Thymus (tissue), 11 donors: ENCODE measurements around the gene LRP2. TPM values are rescaled to one million over a fixed set of nuclear protein-coding genes. Genes with fewer than 3 reads are reported as not detected.
"Not testable (repeated sequence)": the region's sequence is repeated elsewhere in the genome, so short reads cannot be mapped to it uniquely, and the experiment has no call there.

Source experiments
- DNase-seq, 9 donors: peaks; one replicate each; pipeline ENCODE4 v3.0.0-alpha.2; 2013; ENCODE audit warnings: low spot score in 9 of 9, low read depth in 6 of 9, missing footprints in 1 of 9
- H3K27ac ChIP-seq, 2 donors: one replicate each; pipeline ENCODE4 v1.5.1; 2013; ENCODE audit warnings: control low read depth in 1 of 2, low read depth in 1 of 2, low read length in 1 of 2, mild to moderate bottlenecking in 1 of 2, moderate library complexity in 1 of 2
- H3K27me3 ChIP-seq, 2 donors: one replicate each; pipeline ENCODE4 v1.5.1; 2013; ENCODE audit warnings: low read length in 1 of 2; ENCODE audit not compliant: control insufficient read depth in 2 of 2, insufficient read depth in 1 of 2
- H3K36me3 ChIP-seq, 2 donors: one replicate each; pipeline ENCODE4 v1.5.1; 2013; ENCODE audit warnings: low read length in 1 of 2, mild to moderate bottlenecking in 1 of 2, moderate library complexity in 1 of 2; ENCODE audit not compliant: control insufficient read depth in 2 of 2, insufficient read depth in 2 of 2
- H3K4me1 ChIP-seq, 2 donors: one replicate each; pipeline ENCODE4 v1.5.1; 2013; ENCODE audit warnings: low read length in 2 of 2; ENCODE audit not compliant: control insufficient read depth in 2 of 2, insufficient read depth in 2 of 2
- H3K4me3 ChIP-seq, 2 donors: one replicate each; pipeline ENCODE4 v1.5.1; 2013; ENCODE audit warnings: low read length in 2 of 2, control low read depth in 1 of 2, mild to moderate bottlenecking in 1 of 2
- H3K9me3 ChIP-seq, 2 donors: one replicate each; pipeline ENCODE4 v1.5.1; 2013; ENCODE audit warnings: low read length in 1 of 2, mild to moderate bottlenecking in 1 of 2; ENCODE audit not compliant: control insufficient read depth in 2 of 2, insufficient read depth in 1 of 2
- WGBS: extraction: QIAGEN DNeasy Blood & Tissue Kit; methylation state at CpG from one replicate; pipeline ENCODE4 v1.1.7; 2013; 5-methylcytosine and 5-hydroxymethylcytosine counted together
- polyA plus RNA-seq: library from polyadenylated mRNA; stranded (reverse); fragments of 200-250 nt; gene quantifications from one replicate; pipeline ENCODE4 v1.2.3, GENCODE V29; 2013
- total RNA-seq: library from RNA; stranded (reverse); fragments of 120-200 nt; gene quantifications from one replicate; pipeline ENCODE4 v1.2.4, GENCODE V29; 2013
- donor health status: healthy.

LRP2 gene
- total and polyA plus RNA-seq, 2 donors = 0.05 to 0.09 TPM

DNA sequence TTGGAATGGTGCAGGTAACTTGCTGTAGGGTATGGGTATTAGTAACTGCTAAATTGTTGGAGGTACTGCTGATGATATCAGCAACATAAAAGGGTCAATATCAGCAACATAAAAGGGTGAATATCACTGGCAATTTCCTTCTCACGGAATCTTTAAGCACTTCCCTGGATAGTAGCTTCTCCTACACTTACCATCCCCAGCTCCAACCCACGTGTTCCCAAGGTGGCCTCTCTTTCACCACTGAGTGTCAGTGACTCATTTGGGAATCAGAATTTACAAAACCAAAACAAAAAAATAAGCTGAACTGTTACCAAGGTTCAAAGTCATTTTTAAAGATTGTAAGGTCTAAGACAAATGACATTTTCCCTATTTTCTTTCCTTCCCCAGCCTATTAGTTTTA, 70.8 kb downstream of the LRP2 start:
- WGBS = 83% methylated on average over 2 of the region's 2 CpGs
- Histone ChIP-seq H3K4me3 (no peak overlapping the region), H3K27ac (no peak overlapping the region), H3K4me1 (no peaks in the 10 kb centered on the region), H3K36me3 (no peaks in the 10 kb centered on the region), H3K9me3 (no peaks in the 10 kb centered on the region), H3K27me3 (no peaks in the 10 kb centered on the region)
- DNase-seq = no peak

DNA sequence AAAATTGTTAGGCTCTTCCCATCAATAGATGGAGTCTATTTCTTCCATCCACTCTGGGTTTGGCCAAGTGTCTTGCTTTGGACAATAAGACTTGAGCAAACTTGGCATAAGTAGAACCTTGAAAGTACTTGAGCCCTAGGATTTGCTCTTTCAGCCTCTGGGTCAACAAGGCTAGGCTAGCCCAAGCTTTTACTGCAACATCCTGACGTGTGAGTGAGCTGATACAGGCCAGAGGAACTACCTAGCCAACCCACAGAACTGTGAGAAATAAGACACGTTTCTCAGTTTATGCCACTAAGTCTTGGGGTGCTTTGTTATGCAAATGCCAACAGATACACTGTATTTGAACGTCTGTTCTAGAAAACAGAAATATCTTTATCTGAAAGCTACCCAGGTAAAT, 71.9 kb downstream of the LRP2 start:
- H3K9me3 ChIP-seq = no peaks in the 10 kb centered on the region
- DNase-seq = no peak
- H3K36me3 ChIP-seq = no peaks in the 10 kb centered on the region
- H3K4me1 ChIP-seq = no peaks in the 10 kb centered on the region
- H3K27me3 ChIP-seq = no peaks in the 10 kb centered on the region
- H3K4me3 ChIP-seq = no peak overlapping the region
- 89% methylated on average over 3 of the region's 3 CpGs for WGBS
- no peak overlapping the region for H3K27ac ChIP-seq

GRCh38 chr2:169287666-169288065, 74.7 kb downstream of the LRP2 start:
- no peaks in the 10 kb centered on the region for H3K36me3 ChIP-seq
- H3K27me3 ChIP-seq = no peaks in the 10 kb centered on the region
- no peaks in the 10 kb centered on the region for H3K4me1 ChIP-seq
- H3K4me3 ChIP-seq = no peak overlapping the region
- no peak overlapping the region for H3K27ac ChIP-seq
- no peaks in the 10 kb centered on the region for H3K9me3 ChIP-seq
- DNase-seq = no peak

GRCh38 chr2:169286624-169287231, 75.6 kb downstream of the LRP2 start:
- no peaks in the 10 kb centered on the region for H3K9me3 ChIP-seq
- H3K4me1 ChIP-seq = no peaks in the 10 kb centered on the region
- DNase-seq = no peak
- WGBS = 94% methylated on average over 4 of the region's 4 CpGs
- no peak overlapping the region for H3K27ac ChIP-seq
- H3K36me3 ChIP-seq = no peaks in the 10 kb centered on the region
- no peaks in the 10 kb centered on the region for H3K27me3 ChIP-seq
- no peak overlapping the region for H3K4me3 ChIP-seq

DNA sequence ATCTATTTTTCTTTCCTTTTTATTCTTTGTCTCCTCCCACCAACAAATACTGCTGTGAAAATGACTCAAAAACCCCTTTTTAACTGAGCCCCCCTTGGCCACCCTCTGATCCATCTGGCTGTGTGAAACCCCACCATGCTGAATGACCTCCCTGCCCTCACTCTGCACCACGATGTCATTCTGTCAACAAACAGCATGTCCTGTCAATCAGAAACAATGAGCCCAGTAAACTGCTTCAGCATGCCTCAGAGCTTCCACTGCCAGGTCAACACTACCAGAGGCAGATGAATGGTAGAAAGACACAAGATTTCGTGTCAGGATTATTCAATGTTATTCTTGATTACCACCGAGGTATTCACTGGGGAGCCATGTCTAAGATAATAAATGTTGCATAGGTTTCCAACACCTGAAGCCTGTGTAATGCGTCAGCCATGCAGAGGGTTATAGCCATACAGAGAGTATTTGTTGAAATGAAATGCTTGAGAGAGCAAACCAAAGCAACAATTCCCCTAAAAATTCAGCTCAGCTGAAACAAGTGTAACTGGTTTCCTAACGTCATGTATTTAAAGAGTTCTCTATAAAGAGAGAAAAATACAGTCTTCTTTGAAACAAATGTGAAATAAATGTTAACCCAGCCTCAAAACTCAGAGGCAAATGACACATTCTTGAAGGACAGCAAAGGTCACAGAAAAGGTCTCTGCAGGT, 76.7 kb downstream of the LRP2 start:
- 84% methylated on average over 5 of the region's 5 CpGs for WGBS
- no peak for DNase-seq
- H3K36me3 ChIP-seq = no peaks in the 10 kb centered on the region

GRCh38 chr2:169280502-169280901, 81.8 kb downstream of the LRP2 start:
- no peak for DNase-seq
- H3K4me3 ChIP-seq = no peak overlapping the region
- WGBS = 96% methylated on average over 4 of the region's 4 CpGs
- H3K27ac ChIP-seq = no peak overlapping the region
- no peaks in the 10 kb centered on the region for H3K4me1 ChIP-seq
- no peaks in the 10 kb centered on the region for H3K9me3 ChIP-seq
- no peaks in the 10 kb centered on the region for H3K36me3 ChIP-seq
- no peaks in the 10 kb centered on the region for H3K27me3 ChIP-seq

More for the DNA sequence above, 76.7 kb downstream of the LRP2 start:
- Histone ChIP-seq H3K9me3 (no peaks in the 10 kb centered on the region), H3K4me1 (no peaks in the 10 kb centered on the region), H3K27me3 (no peaks in the 10 kb centered on the region), H3K27ac (no peak overlapping the region), H3K4me3 (no peak overlapping the region)

DNA sequence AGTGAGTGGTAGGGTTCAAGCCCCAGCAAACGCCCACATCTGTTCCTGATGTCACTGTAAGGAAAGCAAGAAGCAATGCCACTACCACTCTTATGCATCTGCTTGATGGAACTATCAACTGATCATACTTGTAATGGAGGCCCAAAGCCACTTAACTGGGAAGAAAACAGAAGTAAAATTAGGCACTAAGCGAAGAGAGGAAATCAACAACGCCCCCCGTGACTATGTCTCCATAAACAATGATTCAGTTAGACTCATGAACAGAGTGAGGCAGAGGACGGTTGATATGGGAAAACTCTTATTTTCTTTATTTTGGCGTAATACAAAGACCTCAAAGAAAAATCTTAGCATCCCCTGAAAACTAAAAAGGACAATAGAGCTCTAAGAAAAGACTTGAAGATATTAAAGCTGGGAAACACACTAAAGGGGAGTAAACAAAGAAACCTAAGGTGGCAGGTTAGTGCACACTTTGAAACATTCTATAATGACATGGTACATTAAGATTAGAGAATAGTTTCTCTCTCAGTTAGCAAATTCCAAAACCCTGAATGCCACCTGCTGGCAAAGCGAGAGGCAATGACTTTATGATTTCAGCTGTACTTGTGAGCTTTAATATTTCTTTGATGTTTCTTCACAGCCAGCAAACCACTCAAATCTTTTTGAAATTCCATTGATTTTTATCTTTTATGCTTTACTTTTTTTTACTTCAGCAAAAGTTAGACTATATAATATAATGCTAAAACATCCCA, 86.5 kb downstream of the LRP2 start:
- Histone ChIP-seq H3K36me3 (no peaks in the 10 kb centered on the region), H3K4me1 (no peaks in the 10 kb centered on the region), H3K27me3 (no peaks in the 10 kb centered on the region), H3K4me3 (no peak overlapping the region), H3K9me3 (no peaks in the 10 kb centered on the region), H3K27ac (no peak overlapping the region)
- WGBS = 73% methylated on average over 7 of the region's 7 CpGs
- DNase-seq = peak in 1 of 9 donors; percentile 9

DNA sequence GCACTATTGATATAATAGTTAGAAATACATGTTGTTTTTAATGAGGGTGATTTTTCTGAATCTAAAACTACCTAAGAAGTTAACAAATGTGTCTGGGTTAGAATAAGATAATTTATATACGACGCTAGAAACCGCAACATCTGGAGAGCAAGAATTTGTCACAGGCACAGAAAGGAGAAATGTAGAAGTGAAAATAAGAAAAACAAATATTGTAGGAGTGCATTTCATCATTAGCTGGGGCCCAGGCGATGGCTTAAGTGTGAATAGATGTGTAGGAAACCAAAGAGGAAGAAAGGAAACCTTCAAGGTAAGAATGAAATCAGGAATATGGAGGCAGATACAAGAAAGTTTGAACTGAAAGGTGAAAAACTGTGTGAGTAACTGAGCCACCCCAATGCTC, 90.3 kb downstream of the LRP2 start:
- H3K27me3 ChIP-seq = no peaks in the 10 kb centered on the region
- 77% methylated on average over 4 of the region's 4 CpGs for WGBS
- H3K9me3 ChIP-seq = no peaks in the 10 kb centered on the region
- no peak overlapping the region for H3K4me3 ChIP-seq
- DNase-seq = no peak
- H3K27ac ChIP-seq = no peak overlapping the region
- H3K36me3 ChIP-seq = no peaks in the 10 kb centered on the region
- H3K4me1 ChIP-seq = no peaks in the 10 kb centered on the region

- not testable (repeated sequence) for H3K9me3 ChIP-seq, H3K27ac ChIP-seq, H3K27me3 ChIP-seq, H3K4me3 ChIP-seq, DNase-seq, H3K4me1 ChIP-seq, H3K36me3 ChIP-seq
- WGBS = 96% methylated on average over 6 of the region's 6 CpGs
Observed at GRCh38 chr2:169270574-169270973, 91.8 kb downstream of the LRP2 start.
